ENCODE measurements around the gene NALCN.
A peak's percentile ranks its signal among the peaks of the same experiment; 100 is the strongest.

NALCN gene

GRCh38 chr13:101416181-101417042 lies at the start of gene NALCN:
NALCN (minus strand) TSS chr13:101416508; CDS start chr13:101399126, 17,382 bp downstream.
- DNase-seq = peak; percentile 33 to 61

GRCh38 chr13:101465877-101466276 lies 49.6 kb upstream of the NALCN start:
- DNase-seq = no peak

GRCh38 chr13:101457176-101457575 lies 40.9 kb upstream of the NALCN start:
- DNase-seq = no peak

GRCh38 chr13:101455863-101456262 lies 39.6 kb upstream of the NALCN start:
- DNase-seq = no peak

GRCh38 chr13:101454767-101455166 lies 38.5 kb upstream of the NALCN start:
- DNase-seq = no peak

- DNase-seq = no peak
Observed at GRCh38 chr13:101453784-101454201, 37.5 kb upstream of the NALCN start.

GRCh38 chr13:101452519-101453485 lies 36.5 kb upstream of the NALCN start, which contains the start of gene ITGBL1:
ITGBL1 (plus strand) TSS chr13:101452675; CDS start chr13:101452834, 159 bp downstream.
- no peak for DNase-seq

GRCh38 chr13:101451641-101452040 lies 35.3 kb upstream of the NALCN start:
- DNase-seq = no peak

GRCh38 chr13:101450749-101451130 lies 34.4 kb upstream of the NALCN start:
- DNase-seq = no peak

- no peak for DNase-seq
Observed at GRCh38 chr13:101449790-101450748, 33.8 kb upstream of the NALCN start.

- DNase-seq = no peak
Observed at GRCh38 chr13:101447852-101448251, 31.5 kb upstream of the NALCN start.

GRCh38 chr13:101434486-101434885 lies 18.2 kb upstream of the NALCN start:
- no peak for DNase-seq

GRCh38 chr13:101433895-101434294 lies 17.6 kb upstream of the NALCN start:
- no peak for DNase-seq

- DNase-seq = no peak
Observed at GRCh38 chr13:101429733-101430132, 13.4 kb upstream of the NALCN start.

GRCh38 chr13:101425623-101426022 lies 9.3 kb upstream of the NALCN start:
- DNase-seq = no peak

GRCh38 chr13:101425156-101425471 lies 8.8 kb upstream of the NALCN start:
- no peak for DNase-seq

- no peak for DNase-seq
Observed at GRCh38 chr13:101424381-101425155, 8.3 kb upstream of the NALCN start.

- DNase-seq = no peak
Observed at GRCh38 chr13:101423872-101424271, 7.6 kb upstream of the NALCN start.

- DNase-seq = no peak
Observed at GRCh38 chr13:101417501-101417900, 1.2 kb upstream of the NALCN start.

GRCh38 chr13:101417043-101417406 lies 717 bp upstream of the NALCN start:
- peak; percentile 61 to 84 for DNase-seq

GRCh38 chr13:101415358-101416174 lies 742 bp downstream of the NALCN start:
- peak; percentile 28 to 44 for DNase-seq

Measured in NCI-H2081 (cell line).